ENCODE measurements around the gene SELL. TPM values are rescaled to one million over a fixed set of nuclear protein-coding genes. Genes with fewer than 3 reads are reported as not detected.

Gene SELL
- total and polyA plus RNA-seq, 2 of the 8 experiments (the other 6 are each of a cell fraction or from before 2014, with no cell fraction given) = not detected

GRCh38 chr1:169679692-169680091 lies 31.7 kb downstream of the SELL start:
- Histone ChIP-seq H3K4me2 (ENCODE audit: insufficient read depth in 1 of 2, low read depth in 2 of 2, low read length in 2 of 2) (no peak overlapping the region), H2BK20ac (ENCODE audit: low read length) (no peak overlapping the region), H3K4me1 (replicated peaks in 1 of 4; ENCODE audit: control insufficient read depth in 3 of 4, insufficient read depth in 4 of 4, low read length in 3 of 4) (peaks cover 0 to 4% (median 2%) of the 10 kb centered on the region in 4 experiments; a peak in 1 of 7 replicates), H3K79me1 (ENCODE audit: low read depth, low read length) (no peaks in the 10 kb centered on the region), H4K5ac (ENCODE audit: insufficient read length, low read depth, low read length) (no peak overlapping the region), H3K14ac (ENCODE audit: insufficient read length) (no peak overlapping the region), H3K23ac (ENCODE audit: insufficient read length) (no peak overlapping the region), H3K23me2 (ENCODE audit: low read depth, low read length) (no peaks in the 10 kb centered on the region), H3K27ac (ENCODE audit: low read depth, low read length) (no peak overlapping the region), H3K56ac (replicated peaks; ENCODE audit: insufficient read length, low read depth, low read length) (no peak overlapping the region), H3K79me2 (ENCODE audit: control insufficient read depth in 1 of 2, insufficient read depth in 2 of 2, low read length in 2 of 2) (no peaks in the 10 kb centered on the region), H3K9ac (replicated peaks in 1 of 4; ENCODE audit: extremely low read depth in 1 of 4, low read depth in 3 of 4, low read length in 3 of 4) (no peak overlapping the region), H4K91ac (replicated peaks; ENCODE audit: insufficient read length, low read length) (no peak overlapping the region), H3K36me3 (ENCODE audit: control insufficient read depth in 2 of 4, insufficient read depth in 4 of 4, low read length in 3 of 4) (peaks cover 0 to 5% (median 0%) of the 10 kb centered on the region in 4 experiments; a peak in 1 of 8 replicates), H2BK12ac (ENCODE audit: low read depth, low read length) (no peak overlapping the region), H4K20me1 (replicated peaks in 1 of 2; ENCODE audit: control insufficient read depth in 1 of 2, insufficient read depth in 2 of 2, low read length in 2 of 2) (no peaks in the 10 kb centered on the region), H3K4ac (replicated peaks; ENCODE audit: insufficient read length, low read depth, low read length) (no peak overlapping the region), H2BK15ac (ENCODE audit: low read length) (no peak overlapping the region), H2BK5ac (ENCODE audit: low read depth, low read length) (no peak overlapping the region), H3K18ac (ENCODE audit: extremely low read depth, low read length) (no peak overlapping the region), H3K4me3 (ENCODE audit: extremely low read depth in 1 of 4, insufficient read depth in 2 of 4, low read depth in 3 of 4, low read length in 4 of 4) (no peak overlapping the region), H2BK120ac (replicated peaks; ENCODE audit: low read depth, low read length) (no peak overlapping the region), H4K8ac (ENCODE audit: extremely low read depth, insufficient read depth, low read length) (no peak overlapping the region), H3K27me3 (replicated peaks in 1 of 4; ENCODE audit: control insufficient read depth in 3 of 4, extremely low read depth in 1 of 4, insufficient read depth in 3 of 4, low read length in 3 of 4) (peaks cover 39 to 60% (median 48%) of the 10 kb centered on the region in 4 experiments), H2AK5ac (ENCODE audit: low read depth, low read length) (no peak overlapping the region), H3K9me3 (ENCODE audit: insufficient read depth in 2 of 2, low read depth in 1 of 2, low read length in 1 of 2) (peaks cover 3 to 4% of the 10 kb centered on the region in 2 experiments; a peak in 2 of 4 replicates), H2AFZ (ENCODE audit: low read length) (no peak overlapping the region)
- ChIA-PET CTCF (ENCODE audit: partially characterized antibody) (interaction anchor here (1.9 kb wide), 1 partner anchor 78 kb away, joined by 6 read pairs; no protein-coding TSS in a partner anchor), POLR2A (ENCODE audit: partially characterized antibody) (no interaction called here)
- FAIRE-seq (no peak), DNase-seq (ENCODE audit: low read depth in 1 of 2, low spot score in 2 of 2) (no peak)
- 74% methylated on average over 3 of the region's 3 CpGs; no CpG with 5 or more reads in 1 of the 2 experiments for WGBS, 2 experiments (ENCODE audit: extremely low coverage in 1 of 2, insufficient coverage in 1 of 2, insufficient read length in 1 of 2, insufficient replicate concordance in 2 of 2, low coverage in 1 of 2, low lambda C conversion rate in 2 of 2, missing lambda C conversion rate in 1 of 2)
- TF ChIP-seq RNF2 (IDR thresholded peaks at IDR 0.05; ENCODE audit: borderline replicate concordance, low read depth, low read length, missing control alignments, poor library complexity, severe bottlenecking) (no peak), SIN3A (conservative IDR thresholded peaks at IDR 0.05 in 1 of 2, IDR thresholded peaks at IDR 0.05 in 1 of 2; ENCODE audit: low read depth in 1 of 2, low read length in 2 of 2) (no peak), RAD21 (IDR thresholded peaks at IDR 0.05 in 1 of 2, conservative IDR thresholded peaks at IDR 0.05 in 1 of 2; ENCODE audit: low read depth in 2 of 2, low read length in 2 of 2) (no peak), JUND (IDR thresholded peaks at IDR 0.05; ENCODE audit: low read length) (no peak), KDM4A (IDR thresholded peaks at IDR 0.05; ENCODE audit: low read depth, low read length, severe bottlenecking) (no peak)

Data from H1 (cell line).